Epithelial cell of proximal tubule (primary cell): Measurements from ENCODE around the gene COBL. TPM values are rescaled to one million over a fixed set of nuclear protein-coding genes. Genes with fewer than 3 reads are reported as not detected.

Experiments used
- DNase-seq: peaks from one replicate; pipeline ENCODE4 v3.0.0-alpha.2; 2011; ENCODE audit warnings: low read depth
- H3K4me3 ChIP-seq: 2 replicates; pipeline ENCODE4 v1.5.1; 2011; ENCODE audit warnings: low read depth, mild to moderate bottlenecking, low read length
- total RNA-seq: library from RNA; depleted of rRNA; stranded (reverse); fragments of >200 nt; gene quantifications from 2 replicates; pipeline ENCODE4 v1.2.3, GENCODE V29; 2015
- TF ChIP-seq, protein P1 (sequence below): conservative IDR thresholded peaks from 2 replicates; pipeline ENCODE4 v1.5.1; 2012; ENCODE audit warnings: low read depth, mild to moderate bottlenecking, low read length

COBL gene
- total RNA-seq, 1 donor from 2014 or later: 6.6 TPM

- TF ChIP-seq, protein P1, sequence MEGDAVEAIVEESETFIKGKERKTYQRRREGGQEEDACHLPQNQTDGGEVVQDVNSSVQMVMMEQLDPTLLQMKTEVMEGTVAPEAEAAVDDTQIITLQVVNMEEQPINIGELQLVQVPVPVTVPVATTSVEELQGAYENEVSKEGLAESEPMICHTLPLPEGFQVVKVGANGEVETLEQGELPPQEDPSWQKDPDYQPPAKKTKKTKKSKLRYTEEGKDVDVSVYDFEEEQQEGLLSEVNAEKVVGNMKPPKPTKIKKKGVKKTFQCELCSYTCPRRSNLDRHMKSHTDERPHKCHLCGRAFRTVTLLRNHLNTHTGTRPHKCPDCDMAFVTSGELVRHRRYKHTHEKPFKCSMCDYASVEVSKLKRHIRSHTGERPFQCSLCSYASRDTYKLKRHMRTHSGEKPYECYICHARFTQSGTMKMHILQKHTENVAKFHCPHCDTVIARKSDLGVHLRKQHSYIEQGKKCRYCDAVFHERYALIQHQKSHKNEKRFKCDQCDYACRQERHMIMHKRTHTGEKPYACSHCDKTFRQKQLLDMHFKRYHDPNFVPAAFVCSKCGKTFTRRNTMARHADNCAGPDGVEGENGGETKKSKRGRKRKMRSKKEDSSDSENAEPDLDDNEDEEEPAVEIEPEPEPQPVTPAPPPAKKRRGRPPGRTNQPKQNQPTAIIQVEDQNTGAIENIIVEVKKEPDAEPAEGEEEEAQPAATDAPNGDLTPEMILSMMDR: no peak
- no peak overlapping the region for H3K4me3 ChIP-seq
- no peak for DNase-seq
Observed at GRCh38 chr7:51121036-51121790, 195.4 kb downstream of the COBL start.

GRCh38 chr7:51118628-51119027 is 198.0 kb downstream of the COBL start:
- no peak overlapping the region for H3K4me3 ChIP-seq
- TF ChIP-seq, protein P1: no peak
- DNase-seq: no peak

GRCh38 chr7:51114501-51114900 is 202.1 kb downstream of the COBL start:
- DNase-seq: no peak
- H3K4me3 ChIP-seq: no peak overlapping the region
- TF ChIP-seq, protein P1: no peak

DNA sequence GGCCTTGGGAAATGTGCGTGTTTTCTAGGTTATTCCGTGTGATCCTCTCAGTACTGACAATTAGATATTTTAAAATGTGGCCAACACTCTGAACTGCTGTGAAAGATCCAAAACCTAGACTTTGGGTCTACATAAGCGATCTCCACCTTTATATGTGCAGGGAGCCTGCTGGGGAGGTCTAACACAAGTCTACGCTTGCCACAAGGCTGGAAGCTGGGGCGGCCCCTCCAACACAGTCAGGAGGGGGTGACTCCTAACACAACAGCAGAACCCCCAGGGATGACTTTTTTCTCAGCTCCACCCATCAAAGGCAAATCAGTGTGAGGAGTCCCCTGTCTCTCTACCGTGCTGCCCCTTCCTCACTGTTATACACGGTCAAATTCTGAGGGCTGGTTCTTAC is 202.6 kb downstream of the COBL start:
- DNase-seq: no peak

DNA sequence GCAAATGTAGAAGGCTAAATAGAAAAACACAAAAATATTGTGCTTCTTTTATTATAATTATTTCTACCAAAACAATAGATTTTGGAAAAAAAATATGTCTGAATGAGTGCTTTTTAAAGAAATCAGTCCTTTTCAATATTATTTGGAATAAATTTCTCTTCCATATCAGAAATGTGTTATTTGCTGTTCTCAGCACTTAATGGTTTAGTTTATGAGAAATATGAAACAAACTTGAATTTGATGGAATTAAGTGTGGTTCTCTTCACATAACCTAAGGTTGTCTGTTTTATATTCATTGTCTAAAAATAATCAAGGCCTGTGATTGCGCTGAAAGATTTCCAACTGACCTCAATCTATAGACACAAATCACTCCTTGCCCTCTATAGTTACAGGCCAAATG is 203.0 kb downstream of the COBL start:
- H3K4me3 ChIP-seq: no peak overlapping the region
- no peak for DNase-seq
- TF ChIP-seq, protein P1: no peak

More for the DNA sequence above, 202.6 kb downstream of the COBL start:
- H3K4me3 ChIP-seq: no peak overlapping the region
- TF ChIP-seq, protein P1: no peak

DNA sequence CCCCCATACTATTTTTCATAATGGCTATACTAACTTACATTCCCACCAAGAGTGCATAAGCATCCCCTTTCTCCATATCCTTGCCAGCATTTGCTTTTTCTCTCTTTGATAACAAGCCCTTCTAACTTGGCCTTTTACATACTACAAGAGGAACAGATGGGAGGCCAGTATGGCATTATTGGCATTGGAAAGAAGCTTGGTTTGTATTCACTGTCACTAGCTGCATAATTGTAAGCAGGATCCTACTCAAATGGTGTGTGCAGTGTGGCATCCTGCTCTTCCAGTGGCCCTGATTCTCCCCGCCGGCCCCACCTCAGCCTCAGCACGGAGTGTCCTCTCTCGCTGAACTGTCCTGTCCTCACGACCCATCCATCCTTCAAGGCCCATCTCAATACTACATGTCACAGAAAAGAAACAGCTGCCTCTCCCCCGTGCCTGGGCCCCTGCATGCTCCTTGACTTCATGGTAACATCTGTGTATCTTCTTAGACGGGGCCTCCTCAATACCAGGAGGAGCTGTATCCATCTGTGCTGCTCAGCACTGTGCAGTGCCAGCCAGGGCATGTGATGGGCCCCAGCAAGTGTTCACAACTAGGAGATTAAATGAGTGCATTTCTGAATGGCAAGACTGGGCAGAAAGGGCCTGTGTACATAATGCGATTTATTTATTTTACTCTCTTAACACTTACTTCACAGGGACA is 205.2 kb downstream of the COBL start:
- TF ChIP-seq, protein P1: no peak
- no peak overlapping the region for H3K4me3 ChIP-seq
- no peak for DNase-seq
